Transverse colon (tissue), 4 donors: ENCODE measurements around the gene STAT5B. TPM values are rescaled to one million over a fixed set of nuclear protein-coding genes. Genes with fewer than 3 reads are reported as not detected.

Experiments used
- DNase-seq: peaks from one replicate; pipeline ENCODE4 v3.0.0-alpha.2; 2019
- H3K27ac ChIP-seq, 4 donors: fragments of 200-600 bp; sonication (generic); 2 replicates each; pipeline ENCODE4 v1.5.1; 2016 to 2018; ENCODE audit warnings: inconsistent platforms in 4 of 4
- H3K27me3 ChIP-seq: fragments of 200-600 bp; sonication (generic); 2 replicates; pipeline ENCODE4 v1.5.1; 2017; ENCODE audit warnings: inconsistent platforms
- H3K36me3 ChIP-seq, 4 donors: fragments of 200-600 bp; sonication (generic); 2 replicates each; pipeline ENCODE4 v1.5.1; 2017 to 2019; ENCODE audit warnings: inconsistent platforms in 4 of 4
- H3K4me1 ChIP-seq, 4 donors: fragments of 200-600 bp; sonication (generic); 2 replicates each; pipeline ENCODE4 v1.5.1; 2017 to 2020; ENCODE audit warnings: inconsistent platforms in 4 of 4
- H3K4me3 ChIP-seq, 4 donors: fragments of 200-600 bp; sonication (generic); 1 replicate in 1 of 4; 2 replicates in 3 of 4; pipeline versions ENCODE4 v1.5.1 to v1.6.1; 2017 to 2019; ENCODE audit warnings: inconsistent platforms in 4 of 4
- H3K9me3 ChIP-seq, 2 donors: fragments of 200-600 bp; sonication (generic); 2 replicates each; pipeline ENCODE4 v1.5.1; 2017 to 2019; ENCODE audit warnings: inconsistent platforms in 2 of 2
- EP300 ChIP-seq: sonication (generic); formaldehyde crosslinking; IDR thresholded peaks from one replicate; pipeline ENCODE4 v1.6.1; 2017; ENCODE audit warnings: antibody characterized with exemption, low read depth
- POLR2A ChIP-seq: fragments of 450-650 bp; IDR thresholded peaks from one replicate; pipeline ENCODE4 v1.6.1; 2016; ENCODE audit warnings: antibody characterized with exemption, mild to moderate bottlenecking, moderate library complexity
- POLR2AphosphoS5 ChIP-seq, 3 donors: sonication (generic); formaldehyde crosslinking; IDR thresholded peaks; one replicate each; pipeline ENCODE4 v1.6.1; 2016; ENCODE audit warnings: antibody characterized with exemption in 3 of 3
- WGBS, 2 donors: methylation state at CpG; one replicate each; pipeline ENCODE4 v1.1.5; 2018; ENCODE audit warnings: low coverage in 1 of 2; 5-methylcytosine and 5-hydroxymethylcytosine counted together
- in situ Hi-C, 4 donors: fragments of 200-750 bp; cut with MboI; loops; one replicate each; pipeline versions ENCODE4 v1.15.0 to v1.15.1; 2017; ENCODE audit warnings: low sequenced_read_pairs in 3 of 4, low pct_ligation_motif_present in 1 of 4, low pct_unique_long_range_greater_than_20kb in 1 of 4
- intact Hi-C: fragments of 100-400 bp; cut with DNase I; formaldehyde crosslinking; loops from one replicate; pipeline ENCODE4 v1.15.1; 2023; ENCODE audit warnings: low total_unique reads
- total RNA-seq, 4 donors: library from RNA; depleted of rRNA; stranded (reverse); fragments of >200 nt; gene quantifications; one replicate each; pipeline ENCODE4 v1.1.0, GENCODE V29; 2016
- TF ChIP-seq, protein P1 (sequence below), 5 experiments: fragments of 200-600 bp in 3 of 5; fragments of 450-650 bp in 2 of 5; sonication (generic) in 3 of 5; IDR thresholded peaks; 1 replicate in 2 of 5; 2 replicates in 3 of 5; pipeline ENCODE4 v1.5.1; 2016 to 2017; ENCODE audit warnings: antibody characterized with exemption in 5 of 5, inconsistent platforms in 3 of 5, mild to moderate bottlenecking in 2 of 5, moderate library complexity in 1 of 5

The STAT5B gene
- total RNA-seq, 4 donors from 2014 or later, result 51.3 to 151 (median 79.1) TPM

- no peaks in the 10 kb centered on the region for H3K36me3 ChIP-seq
- in situ Hi-C loops (no loop called here), intact Hi-C loops (no loop called here)
- no peak overlapping the region for H3K4me3 ChIP-seq
- H3K27ac ChIP-seq, result peak overlapping the region in 3 of 4 donors; percentile 19 to 44 (median 22)
- H3K9me3 ChIP-seq, result no peaks in the 10 kb centered on the region
- DNase-seq, result no peak
- peaks cover 0 to 70% (median 33%) of the 10 kb centered on the region in 4 donors for H3K4me1 ChIP-seq
- H3K27me3 ChIP-seq, result no peaks in the 10 kb centered on the region
- TF ChIP-seq POLR2AphosphoS5 (IDR thresholded peaks at IDR 0.05) (no peak), POLR2A (no peak), EP300 (no peak)
- TF ChIP-seq, protein P1, sequence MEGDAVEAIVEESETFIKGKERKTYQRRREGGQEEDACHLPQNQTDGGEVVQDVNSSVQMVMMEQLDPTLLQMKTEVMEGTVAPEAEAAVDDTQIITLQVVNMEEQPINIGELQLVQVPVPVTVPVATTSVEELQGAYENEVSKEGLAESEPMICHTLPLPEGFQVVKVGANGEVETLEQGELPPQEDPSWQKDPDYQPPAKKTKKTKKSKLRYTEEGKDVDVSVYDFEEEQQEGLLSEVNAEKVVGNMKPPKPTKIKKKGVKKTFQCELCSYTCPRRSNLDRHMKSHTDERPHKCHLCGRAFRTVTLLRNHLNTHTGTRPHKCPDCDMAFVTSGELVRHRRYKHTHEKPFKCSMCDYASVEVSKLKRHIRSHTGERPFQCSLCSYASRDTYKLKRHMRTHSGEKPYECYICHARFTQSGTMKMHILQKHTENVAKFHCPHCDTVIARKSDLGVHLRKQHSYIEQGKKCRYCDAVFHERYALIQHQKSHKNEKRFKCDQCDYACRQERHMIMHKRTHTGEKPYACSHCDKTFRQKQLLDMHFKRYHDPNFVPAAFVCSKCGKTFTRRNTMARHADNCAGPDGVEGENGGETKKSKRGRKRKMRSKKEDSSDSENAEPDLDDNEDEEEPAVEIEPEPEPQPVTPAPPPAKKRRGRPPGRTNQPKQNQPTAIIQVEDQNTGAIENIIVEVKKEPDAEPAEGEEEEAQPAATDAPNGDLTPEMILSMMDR (IDR thresholded peaks at IDR 0.05), result no peak
- 57 to 60% methylated on average over 7 of the region's 7 CpGs for WGBS, 2 donors
Observed at GRCh38 chr17:42273474-42274252, 2.5 kb downstream of the STAT5B start.

GRCh38 chr17:42272162-42272907 lies 3.9 kb downstream of the STAT5B start:
- H3K9me3 ChIP-seq, result no peaks in the 10 kb centered on the region
- intact Hi-C loops, result no loop called here
- DNase-seq, result no peak
- H3K4me3 ChIP-seq, result no peak overlapping the region
- no peaks in the 10 kb centered on the region for H3K36me3 ChIP-seq
- in situ Hi-C loops, result no loop called here
- peaks cover 0 to 79% (median 33%) of the 10 kb centered on the region in 4 donors for H3K4me1 ChIP-seq
- H3K27me3 ChIP-seq, result no peaks in the 10 kb centered on the region
- H3K27ac ChIP-seq, result peak overlapping the region; percentile 19 to 51 (median 46)
- no peak for TF ChIP-seq EP300
- TF ChIP-seq, protein P1 (IDR thresholded peaks at IDR 0.05), result no peak
- peak in 1 of 3 donors; percentile 42 for TF ChIP-seq POLR2AphosphoS5 (IDR thresholded peaks at IDR 0.05)
- TF ChIP-seq POLR2A, result no peak
- 59 to 66% methylated on average over 4 to 7 of the region's 7 CpGs for WGBS, 2 donors

GRCh38 chr17:42271779-42272035 lies 4.5 kb downstream of the STAT5B start:
- H3K27ac ChIP-seq, result peak overlapping the region; percentile 19 to 51 (median 46)
- no peaks in the 10 kb centered on the region for H3K36me3 ChIP-seq
- no peak for DNase-seq
- in situ Hi-C loops (no loop called here), intact Hi-C loops (no loop called here)
- TF ChIP-seq POLR2AphosphoS5 (IDR thresholded peaks at IDR 0.05) (no peak), POLR2A (no peak), EP300 (no peak)
- TF ChIP-seq, protein P1 (IDR thresholded peaks at IDR 0.05), result no peak
- no peaks in the 10 kb centered on the region for H3K9me3 ChIP-seq
- H3K4me3 ChIP-seq, result no peak overlapping the region
- H3K4me1 ChIP-seq, result peaks cover 0 to 79% (median 31%) of the 10 kb centered on the region in 4 donors
- H3K27me3 ChIP-seq, result no peaks in the 10 kb centered on the region

- no peaks in the 10 kb centered on the region for H3K9me3 ChIP-seq
- no peaks in the 10 kb centered on the region for H3K27me3 ChIP-seq
- TF ChIP-seq, protein P1 (IDR thresholded peaks at IDR 0.05), result no peak
- TF ChIP-seq POLR2A (no peak), EP300 (no peak), POLR2AphosphoS5 (IDR thresholded peaks at IDR 0.05) (no peak)
- 75 to 83% methylated on average over 2 to 3 of the region's 3 CpGs for WGBS, 2 donors
- peak overlapping the region; percentile 19 to 65 (median 34) for H3K27ac ChIP-seq
- no peak for DNase-seq
- intact Hi-C loops (no loop called here), in situ Hi-C loops (no loop called here)
- no peaks in the 10 kb centered on the region for H3K36me3 ChIP-seq
- no peak overlapping the region for H3K4me3 ChIP-seq
- peaks cover 0 to 81% (median 31%) of the 10 kb centered on the region in 4 donors for H3K4me1 ChIP-seq
Observed at GRCh38 chr17:42271006-42271778, 5.0 kb downstream of the STAT5B start.
